Activated B cell treated with CpG ODN at 0.5 μM for 24 hours (primary cell): ENCODE data around the gene PGAM5. TPM values are rescaled to one million over a fixed set of nuclear protein-coding genes. Genes with fewer than 3 reads are reported as not detected.

Experiments used
- ATAC-seq: fragments of 200-7000 bp; cut with Tn5 transposase; one replicate; pipeline ENCODE4 v1.10.0; 2021; ENCODE audit warnings: low read depth, mild to moderate bottlenecking, moderate library complexity
- CTCF ChIA-PET: fragments of 350-600 bp; sonication (Branson Sonifier 250); formaldehyde crosslinking; loops from one replicate; lab custom pipeline; 2021; ENCODE audit warnings: antibody characterized with exemption; lab: Charles Lee
- POLR2A ChIA-PET: fragments of 350-600 bp; sonication (Branson Sonifier 250); formaldehyde crosslinking; loops from one replicate; lab custom pipeline; 2021; ENCODE audit warnings: antibody characterized with exemption; lab: Charles Lee
- DNase-seq: peaks from one replicate; pipeline ENCODE4 v3.0.0; 2022
- H3K27ac Mint-ChIP-seq: one replicate; pipeline ENCODE4 v1.8.0; 2020; ENCODE audit warnings: mixed read lengths
- H3K27me3 Mint-ChIP-seq: one replicate; pipeline ENCODE4 v1.8.0; 2021; ENCODE audit warnings: mixed read lengths
- H3K36me3 Mint-ChIP-seq: one replicate; pipeline ENCODE4 v1.8.0; 2021; ENCODE audit warnings: low read depth, mixed read lengths
- H3K4me1 Mint-ChIP-seq: one replicate; pipeline ENCODE4 v1.8.0; 2021; ENCODE audit warnings: mixed read lengths
- H3K4me3 Mint-ChIP-seq: one replicate; pipeline ENCODE4 v1.8.0; 2020; ENCODE audit warnings: mild to moderate bottlenecking, mixed read lengths
- H3K9me3 Mint-ChIP-seq: one replicate; pipeline ENCODE4 v1.8.0; 2020; ENCODE audit warnings: mixed read lengths
- CTCF ChIP-seq: fragments of 200-600 bp; IDR thresholded peaks from one replicate; pipeline ENCODE4 v1.8.0; 2022; ENCODE audit warnings: antibody characterized with exemption, mild to moderate bottlenecking
- intact Hi-C: fragments of 100-400 bp; cut with micrococcal nuclease; formaldehyde crosslinking; loops from one replicate; pipeline ENCODE4 v1.15.1; 2024
- total RNA-seq: library from RNA; stranded (reverse); gene quantifications from 2 replicates; pipeline ENCODE4 v1.2.3, GENCODE V29; 2022

The PGAM5 gene
- total RNA-seq, 1 donor from 2014 or later = 48.7 TPM

GRCh38 chr12:132669166-132669879, 41.3 kb upstream of the PGAM5 start:
- TF ChIP-seq CTCF = no peak
- no peak overlapping the region for H3K4me3 Mint-ChIP-seq
- no peaks in the 10 kb centered on the region for H3K27me3 Mint-ChIP-seq
- no peak overlapping the region for H3K27ac Mint-ChIP-seq
- ATAC-seq = no peak
- CTCF ChIA-PET = no interaction called here
- intact Hi-C loops = no loop called here
- no peaks in the 10 kb centered on the region for H3K4me1 Mint-ChIP-seq
- no peaks in the 10 kb centered on the region for H3K9me3 Mint-ChIP-seq
- POLR2A ChIA-PET = no interaction called here
- H3K36me3 Mint-ChIP-seq = peaks cover 78% of the 10 kb centered on the region
- no peak for DNase-seq

DNA sequence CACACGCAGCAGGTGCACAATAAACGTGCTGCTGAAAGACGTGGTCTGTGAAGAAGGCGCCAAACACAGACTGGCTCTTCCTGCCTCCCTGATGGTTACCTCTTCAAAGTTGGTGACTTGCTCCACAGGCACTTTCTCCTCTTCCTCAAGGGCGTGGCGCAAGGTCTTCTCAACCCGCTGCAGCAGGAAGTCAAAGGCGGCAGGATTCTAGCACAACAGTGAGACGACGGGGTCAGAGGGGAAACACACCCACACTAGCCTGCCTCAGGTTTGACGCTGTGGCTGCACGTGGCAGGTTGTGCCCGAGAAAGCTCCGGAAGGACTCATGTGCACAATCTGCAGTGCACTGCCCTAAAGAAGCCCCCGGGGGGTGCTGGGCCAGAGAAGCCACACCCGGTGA, 38.5 kb upstream of the PGAM5 start:
- ATAC-seq = no peak
- intact Hi-C loops = no loop called here
- Mint-ChIP-seq H3K27ac (no peak overlapping the region), H3K4me3 (no peak overlapping the region), H3K4me1 (no peaks in the 10 kb centered on the region), H3K9me3 (no peaks in the 10 kb centered on the region), H3K36me3 (peaks cover 77% of the 10 kb centered on the region), H3K27me3 (no peaks in the 10 kb centered on the region)
- no peak for TF ChIP-seq CTCF
- POLR2A ChIA-PET = no interaction called here
- no peak for DNase-seq
- CTCF ChIA-PET = no interaction called here

- H3K4me3 Mint-ChIP-seq = no peak overlapping the region
- DNase-seq (no peak), ATAC-seq (no peak)
- no peak overlapping the region for H3K27ac Mint-ChIP-seq
- intact Hi-C loops = no loop called here
- POLR2A ChIA-PET = no interaction called here
- H3K27me3 Mint-ChIP-seq = no peaks in the 10 kb centered on the region
- peaks cover 77% of the 10 kb centered on the region for H3K36me3 Mint-ChIP-seq
- no peak for TF ChIP-seq CTCF
- no peaks in the 10 kb centered on the region for H3K9me3 Mint-ChIP-seq
- CTCF ChIA-PET = no interaction called here
- no peaks in the 10 kb centered on the region for H3K4me1 Mint-ChIP-seq
Measured at GRCh38 chr12:132672678-132673077, 38.0 kb upstream of the PGAM5 start.

- Mint-ChIP-seq H3K4me3 (no peak overlapping the region), H3K27ac (no peak overlapping the region), H3K36me3 (peaks cover 72% of the 10 kb centered on the region), H3K4me1 (no peaks in the 10 kb centered on the region), H3K27me3 (no peaks in the 10 kb centered on the region), H3K9me3 (no peaks in the 10 kb centered on the region)
- DNase-seq = no peak
- ATAC-seq = no peak
- ChIA-PET CTCF (no interaction called here), POLR2A (no interaction called here)
- TF ChIP-seq CTCF = no peak
- intact Hi-C loops = no loop called here
Measured at GRCh38 chr12:132673288-132674179, 37.1 kb upstream of the PGAM5 start.

DNA sequence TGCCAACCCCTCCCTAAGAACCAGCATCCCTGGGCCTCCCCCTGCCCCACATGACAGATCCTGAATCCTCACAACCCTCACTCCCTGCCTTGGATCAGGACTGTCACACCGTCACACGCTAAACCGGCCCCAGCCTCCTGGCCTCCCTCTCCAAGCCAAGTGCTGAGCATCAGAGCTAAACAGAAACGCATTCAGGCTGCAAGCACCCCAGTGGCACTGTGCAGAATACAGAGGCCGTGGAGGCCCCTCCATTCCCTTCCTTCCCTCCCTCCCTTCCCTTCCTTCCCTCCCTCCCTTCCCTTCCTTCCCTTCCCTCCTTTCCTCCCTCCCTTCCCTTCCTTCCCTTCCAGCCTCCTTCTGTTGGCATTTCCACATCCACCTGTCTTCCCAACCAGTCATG, 36.1 kb upstream of the PGAM5 start:
- TF ChIP-seq CTCF = no peak
- ChIA-PET CTCF (no interaction called here), POLR2A (interaction anchor here (0.6 kb wide), 1 partner anchor 61 kb away, joined by 7 read pairs; no protein-coding TSS in a partner anchor)
- Mint-ChIP-seq H3K9me3 (no peaks in the 10 kb centered on the region), H3K36me3 (peaks cover 73% of the 10 kb centered on the region), H3K4me3 (no peak overlapping the region), H3K27ac (no peak overlapping the region), H3K27me3 (no peaks in the 10 kb centered on the region), H3K4me1 (no peaks in the 10 kb centered on the region)
- no peak for DNase-seq
- intact Hi-C loops = no loop called here
- no peak for ATAC-seq
